DND-41 (cell line): ENCODE data around the gene GUCY1A1.
A peak's percentile ranks its signal among the peaks of the same experiment; 100 is the strongest.
"Not testable (repeated sequence)": the region's sequence is repeated elsewhere in the genome, so short reads cannot be mapped to it uniquely, and the experiment has no call there.

ENCODE experiments used
- ATAC-seq: fragments of 200-7000 bp; cut with Tn5 transposase; 3 replicates; pipeline ENCODE4 v1.9.1; 2021; ENCODE audit warnings: low read depth; ENCODE audit not compliant: insufficient read depth
- DNase-seq: peaks from one replicate; pipeline ENCODE4 v3.0.0-alpha.2; 2020
- H2AFZ ChIP-seq: 2 replicates; pipeline ENCODE4 v1.6.0; 2012; ENCODE audit warnings: low read depth, low read length
- H3K27ac ChIP-seq: 2 replicates; pipeline ENCODE4 v1.5.1; 2012; ENCODE audit warnings: low read length, inconsistent platforms
- H3K27me3 ChIP-seq: fragments of 200-600 bp; sonication (generic); 2 replicates; pipeline ENCODE4 v1.6.0; 2012; ENCODE audit warnings: low read length, mild to moderate bottlenecking, inconsistent platforms; ENCODE audit not compliant: insufficient read depth, poor library complexity
- H3K36me3 ChIP-seq: 2 replicates; pipeline ENCODE4 v1.5.1; 2012; ENCODE audit warnings: low read length, inconsistent platforms; ENCODE audit not compliant: insufficient read depth
- H3K4me1 ChIP-seq: 2 replicates; pipeline ENCODE4 v1.5.1; 2012; ENCODE audit warnings: mild to moderate bottlenecking, low read length; ENCODE audit not compliant: insufficient read depth
- H3K4me2 ChIP-seq: 2 replicates; pipeline ENCODE4 v1.6.0; 2012; ENCODE audit warnings: mild to moderate bottlenecking, moderate library complexity, low read length, inconsistent platforms; ENCODE audit not compliant: insufficient read depth
- H3K4me3 ChIP-seq, 2 experiments: fragments of 200-600 bp in 1 of 2; shearing (Covaris generic) in 1 of 2; 2 replicates each; pipeline ENCODE4 v1.5.1; 2012 to 2016; ENCODE audit warnings: inconsistent platforms in 2 of 2, low read length in 2 of 2, mild to moderate bottlenecking in 2 of 2, low read depth in 1 of 2, moderate library complexity in 1 of 2
- H3K79me2 ChIP-seq: 2 replicates; pipeline ENCODE4 v1.6.0; 2012; ENCODE audit warnings: low read length, inconsistent platforms; ENCODE audit not compliant: insufficient read depth
- H3K9ac ChIP-seq: 2 replicates; pipeline ENCODE4 v1.6.0; 2012; ENCODE audit warnings: low read depth, mild to moderate bottlenecking, inconsistent platforms, low read length, moderate library complexity
- H3K9me3 ChIP-seq: 2 replicates; pipeline ENCODE4 v1.5.1; 2012; ENCODE audit warnings: low read length, moderate library complexity, mild to moderate bottlenecking, inconsistent platforms; ENCODE audit not compliant: insufficient read depth, severe bottlenecking
- H4K20me1 ChIP-seq: 2 replicates; pipeline ENCODE4 v1.6.0; 2012; ENCODE audit warnings: low read length; ENCODE audit not compliant: insufficient read depth
- CTCF ChIP-seq: IDR thresholded peaks from 2 replicates; pipeline ENCODE4 v1.5.1; 2012; ENCODE audit warnings: borderline replicate concordance, low read length, moderate library complexity, mild to moderate bottlenecking; ENCODE audit not compliant: poor library complexity, severe bottlenecking; ENCODE audit errors: extremely low read depth
- EZH2 ChIP-seq: IDR thresholded peaks from 3 replicates; pipeline ENCODE4 v1.6.1; 2012; ENCODE audit warnings: borderline replicate concordance, low read depth, mild to moderate bottlenecking, moderate library complexity, low read length, inconsistent platforms; ENCODE audit not compliant: severe bottlenecking

The GUCY1A1 gene

GRCh38 chr4:155643087-155643486, 23.6 kb upstream of the GUCY1A1 start:
- DNase-seq (no peak), ATAC-seq (no peak)
- Histone ChIP-seq H3K9ac (no peak overlapping the region), H3K4me3 (no peak overlapping the region), H3K4me1 (peaks cover 27% of the 10 kb centered on the region), H3K9me3 (no peaks in the 10 kb centered on the region), H3K79me2 (no peaks in the 10 kb centered on the region), H3K36me3 (no peaks in the 10 kb centered on the region), H3K27ac (no peak overlapping the region), H4K20me1 (no peaks in the 10 kb centered on the region), H3K4me2 (no peak overlapping the region), H2AFZ (no peak overlapping the region), H3K27me3 (no peaks in the 10 kb centered on the region)
- no peak for TF ChIP-seq EZH2
- TF ChIP-seq CTCF, result no peak

- no peak for ATAC-seq
- no peaks in the 10 kb centered on the region for H3K4me1 ChIP-seq
- no peaks in the 10 kb centered on the region for H3K9me3 ChIP-seq
- no peak overlapping the region for H3K4me2 ChIP-seq
- H4K20me1 ChIP-seq, result no peaks in the 10 kb centered on the region
- TF ChIP-seq EZH2 (no peak), CTCF (no peak)
- DNase-seq, result no peak
- H3K27me3 ChIP-seq, result no peaks in the 10 kb centered on the region
- H3K9ac ChIP-seq, result no peak overlapping the region
- H3K27ac ChIP-seq, result no peak overlapping the region
- no peak overlapping the region for H2AFZ ChIP-seq
- no peaks in the 10 kb centered on the region for H3K36me3 ChIP-seq
- H3K79me2 ChIP-seq, result no peaks in the 10 kb centered on the region
- H3K4me3 ChIP-seq, result no peak overlapping the region
Measured at GRCh38 chr4:155646001-155646400, 20.6 kb upstream of the GUCY1A1 start.

- not testable (repeated sequence) for H3K36me3 ChIP-seq, H3K4me3 ChIP-seq, H3K4me1 ChIP-seq, ATAC-seq, H2AFZ ChIP-seq, H4K20me1 ChIP-seq, DNase-seq, H3K9me3 ChIP-seq, H3K27ac ChIP-seq, H3K9ac ChIP-seq, H3K79me2 ChIP-seq, H3K4me2 ChIP-seq, H3K27me3 ChIP-seq
Measured at GRCh38 chr4:155650785-155651184, 15.9 kb upstream of the GUCY1A1 start.

GRCh38 chr4:155653052-155653451, 13.6 kb upstream of the GUCY1A1 start:
- H3K27ac ChIP-seq, result no peak overlapping the region
- H3K79me2 ChIP-seq, result no peaks in the 10 kb centered on the region
- H2AFZ ChIP-seq, result peak overlapping the region; percentile 22; the same call in 1 of the 2 replicates
- H3K27me3 ChIP-seq, result no peaks in the 10 kb centered on the region
- TF ChIP-seq CTCF (no peak), EZH2 (no peak)
- DNase-seq (no peak), ATAC-seq (no peak)
- no peak overlapping the region for H3K4me2 ChIP-seq
- H3K36me3 ChIP-seq, result no peaks in the 10 kb centered on the region
- H3K4me1 ChIP-seq, result no peaks in the 10 kb centered on the region
- no peak overlapping the region for H3K9ac ChIP-seq
- H3K9me3 ChIP-seq, result no peaks in the 10 kb centered on the region
- no peak overlapping the region for H3K4me3 ChIP-seq
- H4K20me1 ChIP-seq, result no peaks in the 10 kb centered on the region
